HG03097 (cell line): Measurements from ENCODE around the gene FRMPD2.

ENCODE experiments used
- ATAC-seq: cut with Tn5 transposase; IDR thresholded peaks from one replicate; pipeline ENCODE4 v1.9.1; 2021; ENCODE audit not compliant: unreplicated experiment, low FRiP score

Gene FRMPD2

GRCh38 chr10:48274636-48275035 lies at the start of gene FRMPD2:
Gene FRMPD2 (minus strand): TSS chr10:48274696. CDS start chr10:48274567, 129 bp downstream.
- ATAC-seq = no peak

- ATAC-seq = no peak
Observed at GRCh38 chr10:48322017-48322416, 47.5 kb upstream of the FRMPD2 start.

- ATAC-seq = no peak
Observed at GRCh38 chr10:48317321-48317990, 43.0 kb upstream of the FRMPD2 start.

GRCh38 chr10:48316236-48316635 lies 41.7 kb upstream of the FRMPD2 start:
- no peak for ATAC-seq

GRCh38 chr10:48314107-48314506 lies 39.6 kb upstream of the FRMPD2 start:
- no peak for ATAC-seq

- no peak for ATAC-seq
Observed at GRCh38 chr10:48309711-48310226, 35.3 kb upstream of the FRMPD2 start.

GRCh38 chr10:48307711-48308018 lies 33.2 kb upstream of the FRMPD2 start:
- no peak for ATAC-seq

GRCh38 chr10:48306870-48307710 lies 32.6 kb upstream of the FRMPD2 start:
- ATAC-seq = peak; percentile 33

GRCh38 chr10:48306265-48306869 lies 31.9 kb upstream of the FRMPD2 start, which contains the start of gene MAPK8:
Gene MAPK8 (plus strand): TSS chr10:48306677. CDS start chr10:48401661, 94,984 bp downstream.
- peak; percentile 81 for ATAC-seq

GRCh38 chr10:48305905-48306264 lies 31.4 kb upstream of the FRMPD2 start:
- no peak for ATAC-seq

GRCh38 chr10:48302515-48303476 lies 28.3 kb upstream of the FRMPD2 start:
- no peak for ATAC-seq

GRCh38 chr10:48300556-48300955 lies 26.1 kb upstream of the FRMPD2 start:
- no peak for ATAC-seq

GRCh38 chr10:48299692-48300091 lies 25.2 kb upstream of the FRMPD2 start:
- ATAC-seq = no peak

GRCh38 chr10:48299066-48299465 lies 24.6 kb upstream of the FRMPD2 start:
- ATAC-seq = no peak

GRCh38 chr10:48296576-48297098 lies 22.1 kb upstream of the FRMPD2 start:
- no peak for ATAC-seq

- ATAC-seq = no peak
Observed at GRCh38 chr10:48294431-48294830, 19.9 kb upstream of the FRMPD2 start.

- ATAC-seq = no peak
Observed at GRCh38 chr10:48292616-48293015, 18.1 kb upstream of the FRMPD2 start.

GRCh38 chr10:48291190-48291589 lies 16.7 kb upstream of the FRMPD2 start:
- no peak for ATAC-seq

GRCh38 chr10:48290286-48290685 lies 15.8 kb upstream of the FRMPD2 start:
- ATAC-seq = no peak
